Endothelial cell of umbilical vein (primary cell): ENCODE data around the gene FRMD5.

Experiments used
- MYC ChIP-seq: IDR thresholded peaks from one replicate; pipeline ENCODE4 v1.6.1; 2011; ENCODE audit warnings: mild to moderate bottlenecking, low read depth, low read length
- POLR2A ChIP-seq: IDR thresholded peaks from 2 replicates; pipeline ENCODE4 v1.6.1; 2012; ENCODE audit warnings: low read depth, mild to moderate bottlenecking, control low read depth, low read length
- TF ChIP-seq, protein P1 (sequence below), 2 donors: IDR thresholded peaks; 1 replicate in 1 of 2; 2 replicates in 1 of 2; pipeline ENCODE4 v1.5.1; 2011; ENCODE audit warnings: low read length in 2 of 2, mild to moderate bottlenecking in 2 of 2, moderate library complexity in 2 of 2, control low read depth in 1 of 2, inconsistent platforms in 1 of 2, low read depth in 1 of 2; ENCODE audit not compliant: insufficient read depth in 1 of 2; ENCODE audit errors: extremely low read depth in 1 of 2

DNA sequence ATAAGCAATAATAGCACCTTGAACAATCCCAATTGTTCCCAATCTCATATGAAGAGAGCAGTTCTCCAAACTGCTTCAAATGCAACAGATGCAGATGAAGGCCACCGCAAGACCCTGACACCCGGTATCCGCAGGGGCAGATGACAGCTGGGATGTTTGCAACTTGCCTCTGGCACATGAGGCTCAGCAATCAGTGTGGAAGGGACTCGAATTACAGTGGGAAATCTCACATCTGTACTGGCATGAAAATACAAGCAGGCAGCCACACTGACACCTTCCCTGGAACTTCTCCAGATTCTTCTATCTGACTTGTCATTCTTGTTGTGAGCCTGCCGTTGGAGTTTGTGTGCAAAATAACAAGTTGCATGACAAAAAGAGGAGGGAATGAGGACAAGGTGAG lies 299.5 kb downstream of the FRMD5 start:
- TF ChIP-seq POLR2A (no peak), MYC (no peak)
- TF ChIP-seq, protein P1, sequence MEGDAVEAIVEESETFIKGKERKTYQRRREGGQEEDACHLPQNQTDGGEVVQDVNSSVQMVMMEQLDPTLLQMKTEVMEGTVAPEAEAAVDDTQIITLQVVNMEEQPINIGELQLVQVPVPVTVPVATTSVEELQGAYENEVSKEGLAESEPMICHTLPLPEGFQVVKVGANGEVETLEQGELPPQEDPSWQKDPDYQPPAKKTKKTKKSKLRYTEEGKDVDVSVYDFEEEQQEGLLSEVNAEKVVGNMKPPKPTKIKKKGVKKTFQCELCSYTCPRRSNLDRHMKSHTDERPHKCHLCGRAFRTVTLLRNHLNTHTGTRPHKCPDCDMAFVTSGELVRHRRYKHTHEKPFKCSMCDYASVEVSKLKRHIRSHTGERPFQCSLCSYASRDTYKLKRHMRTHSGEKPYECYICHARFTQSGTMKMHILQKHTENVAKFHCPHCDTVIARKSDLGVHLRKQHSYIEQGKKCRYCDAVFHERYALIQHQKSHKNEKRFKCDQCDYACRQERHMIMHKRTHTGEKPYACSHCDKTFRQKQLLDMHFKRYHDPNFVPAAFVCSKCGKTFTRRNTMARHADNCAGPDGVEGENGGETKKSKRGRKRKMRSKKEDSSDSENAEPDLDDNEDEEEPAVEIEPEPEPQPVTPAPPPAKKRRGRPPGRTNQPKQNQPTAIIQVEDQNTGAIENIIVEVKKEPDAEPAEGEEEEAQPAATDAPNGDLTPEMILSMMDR (IDR thresholded peaks at IDR 0.05; ENCODE audit: extremely low read depth in 1 of 2, insufficient read depth in 1 of 2, low read depth in 1 of 2, low read length in 2 of 2) = no peak
